GM06990 (cell line): ENCODE measurements around the gene KRTAP6-2.

Experiments
- DNase-seq: peaks from one replicate; pipeline ENCODE4 v3.0.0-alpha.2; 2011; ENCODE audit not compliant: insufficient read length; ENCODE audit errors: extremely low read depth
- H3K27me3 ChIP-seq: replicated peaks from 2 replicates; pipeline ENCODE4 v1.6.0; 2011; ENCODE audit warnings: low read length; ENCODE audit not compliant: control insufficient read depth, insufficient read depth
- H3K36me3 ChIP-seq: 2 replicates; pipeline ENCODE4 v1.5.1; 2011; ENCODE audit warnings: low read length; ENCODE audit not compliant: control insufficient read depth, insufficient read depth
- H3K4me3 ChIP-seq: replicated peaks from 2 replicates; pipeline ENCODE4 v1.5.1; 2011; ENCODE audit warnings: low read depth, mild to moderate bottlenecking, control low read depth, low read length
- CTCF ChIP-seq: IDR thresholded peaks from 2 replicates; pipeline ENCODE4 v1.5.1; 2011; ENCODE audit warnings: low read length, control low read depth, mild to moderate bottlenecking, inconsistent platforms; ENCODE audit not compliant: insufficient read depth, poor library complexity, severe bottlenecking

Gene KRTAP6-2

GRCh38 chr21:30577766-30578165 lies 20.9 kb downstream of the KRTAP6-2 start:
- H3K4me3 ChIP-seq = no peak overlapping the region
- no peaks in the 10 kb centered on the region for H3K36me3 ChIP-seq
- DNase-seq = no peak
- H3K27me3 ChIP-seq = no peaks in the 10 kb centered on the region
- no peak for TF ChIP-seq CTCF

GRCh38 chr21:30567617-30568016 lies 31.1 kb downstream of the KRTAP6-2 start:
- DNase-seq = no peak
- H3K27me3 ChIP-seq = no peaks in the 10 kb centered on the region
- no peak for TF ChIP-seq CTCF
- H3K36me3 ChIP-seq = no peaks in the 10 kb centered on the region
- no peak overlapping the region for H3K4me3 ChIP-seq

- Histone ChIP-seq H3K4me3 (no peak overlapping the region), H3K27me3 (no peaks in the 10 kb centered on the region), H3K36me3 (no peaks in the 10 kb centered on the region)
- no peak for TF ChIP-seq CTCF
- no peak for DNase-seq
Observed at GRCh38 chr21:30563630-30564029, 35.1 kb downstream of the KRTAP6-2 start.

DNA sequence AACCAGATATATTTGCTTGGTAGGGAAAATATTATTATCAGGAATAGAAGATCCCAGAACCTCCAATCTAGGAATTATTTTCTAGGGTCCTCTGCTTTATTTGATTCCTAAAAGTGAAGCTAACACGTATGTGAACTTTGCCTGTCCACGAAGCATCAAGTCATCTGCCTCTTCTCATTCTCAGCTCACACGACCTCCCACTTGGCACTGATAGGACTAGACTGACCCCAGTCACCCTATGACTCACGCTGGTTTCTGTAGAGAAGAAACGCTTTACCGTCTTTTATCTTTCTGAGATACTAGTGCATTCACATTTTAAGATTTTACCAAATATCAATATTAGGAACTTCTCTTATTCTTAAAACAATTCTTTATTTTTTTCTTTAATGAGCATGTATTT lies 35.6 kb downstream of the KRTAP6-2 start:
- Histone ChIP-seq H3K27me3 (no peaks in the 10 kb centered on the region), H3K36me3 (no peaks in the 10 kb centered on the region), H3K4me3 (no peak overlapping the region)
- no peak for TF ChIP-seq CTCF
- DNase-seq = no peak

DNA sequence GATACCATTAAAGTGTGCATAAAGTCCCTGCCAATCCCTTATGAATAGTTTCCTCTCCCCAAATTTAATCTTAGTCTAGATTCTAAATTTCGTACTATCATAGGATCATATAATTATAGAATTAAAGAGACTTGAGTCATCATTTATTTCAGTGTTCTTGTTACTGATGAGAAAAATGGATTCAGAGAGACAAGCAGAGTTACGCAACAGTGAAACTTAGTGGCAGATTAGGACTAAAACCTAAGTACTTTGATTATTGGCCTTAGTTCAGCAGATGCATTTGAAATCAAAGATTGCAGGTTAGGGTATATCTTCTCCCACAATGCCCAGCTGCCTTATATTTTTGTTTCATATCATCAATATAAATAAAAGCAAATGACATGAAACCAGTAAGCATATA lies 36.7 kb downstream of the KRTAP6-2 start:
- H3K27me3 ChIP-seq = no peaks in the 10 kb centered on the region
- no peak for DNase-seq
- no peaks in the 10 kb centered on the region for H3K36me3 ChIP-seq
- TF ChIP-seq CTCF = no peak
- H3K4me3 ChIP-seq = no peak overlapping the region

- no peaks in the 10 kb centered on the region for H3K36me3 ChIP-seq
- no peak within 1 kb of the TSS for H3K4me3 ChIP-seq
- no peak for DNase-seq
- no peak for TF ChIP-seq CTCF
- no peaks in the 10 kb centered on the region for H3K27me3 ChIP-seq
Observed at GRCh38 chr21:30561264-30561895, 37.3 kb downstream of the KRTAP6-2 start, which contains the start of gene KRTAP19-7. KRTAP19-7 (minus strand) TSS chr21:30561314; CDS start chr21:30561289, 25 bp downstream.
